HG02571 (cell line): Measurements from ENCODE around the gene EXOC7.

ENCODE experiments used
- ATAC-seq: cut with Tn5 transposase; IDR thresholded peaks from one replicate; pipeline ENCODE4 v1.9.1; 2021; ENCODE audit warnings: mild to moderate bottlenecking, moderate library complexity; ENCODE audit not compliant: unreplicated experiment

Gene EXOC7

DNA sequence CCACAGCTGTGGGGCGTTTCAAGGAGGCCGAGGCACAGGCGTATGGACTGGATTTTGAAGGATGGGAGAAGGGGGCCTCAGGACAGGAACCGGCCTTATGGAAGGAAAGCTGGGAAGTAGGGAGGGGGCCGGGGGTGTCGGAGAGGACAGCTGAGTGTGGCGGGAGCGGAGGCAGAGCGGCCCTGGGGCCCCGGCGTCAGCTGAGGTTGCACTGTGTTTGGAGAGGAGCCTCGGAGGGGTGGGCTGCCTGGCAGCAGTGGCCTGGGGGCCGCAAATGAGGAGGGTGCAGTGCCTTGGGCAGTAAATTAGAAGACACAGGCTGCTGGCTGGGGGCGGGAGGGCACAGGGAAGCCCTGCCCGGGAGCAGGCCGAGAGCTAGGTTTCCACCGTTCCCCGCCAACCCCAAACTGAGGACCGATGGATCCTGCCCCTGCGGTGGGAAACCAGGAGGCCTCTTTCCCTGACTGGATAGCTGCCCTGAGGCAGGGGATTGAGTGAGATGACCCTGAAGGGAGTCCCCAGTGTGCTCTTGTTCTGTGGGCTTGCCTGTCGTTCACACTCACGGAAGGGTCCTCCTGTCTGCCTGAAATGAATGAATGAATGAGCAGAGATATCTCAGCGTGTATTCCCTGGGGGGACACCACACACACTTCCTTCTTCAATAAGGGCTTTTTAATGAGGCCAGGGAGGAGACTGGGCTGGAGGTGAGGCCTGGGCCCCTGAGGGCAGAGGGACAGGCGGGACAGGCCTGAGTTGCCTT lies 19.0 kb upstream of the EXOC7 start:
- no peak for ATAC-seq

DNA sequence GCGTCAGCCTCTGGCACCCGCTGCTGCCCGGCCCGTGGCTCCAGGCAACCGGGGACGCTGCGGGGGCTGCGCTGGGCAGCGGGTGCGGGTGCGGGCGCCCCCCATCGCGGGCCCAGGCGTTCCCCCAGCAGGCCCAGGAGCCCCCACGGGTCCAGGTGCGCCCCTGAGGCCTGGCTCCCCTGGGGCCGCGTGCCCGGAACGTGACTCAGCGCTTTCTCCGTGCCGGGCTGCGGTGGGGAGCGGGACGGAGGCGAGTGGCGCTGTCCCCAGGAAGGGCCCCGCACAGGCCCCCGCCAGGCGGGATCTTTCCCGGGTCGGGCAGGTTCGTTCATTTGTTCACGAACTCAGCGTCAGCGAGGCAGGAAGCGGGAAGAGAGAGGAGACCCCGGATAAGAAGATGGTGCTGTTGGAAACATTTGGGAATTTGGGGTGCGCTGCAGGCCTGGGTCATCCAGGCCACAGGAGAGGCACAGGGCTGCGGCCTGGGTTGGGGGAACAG lies 18.4 kb upstream of the EXOC7 start:
- no peak for ATAC-seq

DNA sequence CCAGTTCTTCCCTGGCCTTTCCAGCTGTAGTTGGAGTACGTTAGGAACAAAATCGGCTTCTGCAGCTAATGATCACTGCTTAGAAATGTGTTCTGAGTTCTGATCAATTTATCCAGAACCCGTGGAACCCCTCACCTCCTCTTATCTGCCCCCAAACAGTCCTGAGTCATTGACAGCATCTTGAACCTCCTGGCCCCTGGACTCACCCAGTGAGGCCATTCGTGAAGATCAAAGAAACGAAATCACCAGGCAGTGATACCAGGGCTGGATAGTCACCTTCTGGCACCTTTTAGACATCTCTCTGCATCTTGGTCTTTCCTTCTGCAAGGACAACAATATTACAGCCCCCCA lies 17.0 kb upstream of the EXOC7 start:
- ATAC-seq = no peak

DNA sequence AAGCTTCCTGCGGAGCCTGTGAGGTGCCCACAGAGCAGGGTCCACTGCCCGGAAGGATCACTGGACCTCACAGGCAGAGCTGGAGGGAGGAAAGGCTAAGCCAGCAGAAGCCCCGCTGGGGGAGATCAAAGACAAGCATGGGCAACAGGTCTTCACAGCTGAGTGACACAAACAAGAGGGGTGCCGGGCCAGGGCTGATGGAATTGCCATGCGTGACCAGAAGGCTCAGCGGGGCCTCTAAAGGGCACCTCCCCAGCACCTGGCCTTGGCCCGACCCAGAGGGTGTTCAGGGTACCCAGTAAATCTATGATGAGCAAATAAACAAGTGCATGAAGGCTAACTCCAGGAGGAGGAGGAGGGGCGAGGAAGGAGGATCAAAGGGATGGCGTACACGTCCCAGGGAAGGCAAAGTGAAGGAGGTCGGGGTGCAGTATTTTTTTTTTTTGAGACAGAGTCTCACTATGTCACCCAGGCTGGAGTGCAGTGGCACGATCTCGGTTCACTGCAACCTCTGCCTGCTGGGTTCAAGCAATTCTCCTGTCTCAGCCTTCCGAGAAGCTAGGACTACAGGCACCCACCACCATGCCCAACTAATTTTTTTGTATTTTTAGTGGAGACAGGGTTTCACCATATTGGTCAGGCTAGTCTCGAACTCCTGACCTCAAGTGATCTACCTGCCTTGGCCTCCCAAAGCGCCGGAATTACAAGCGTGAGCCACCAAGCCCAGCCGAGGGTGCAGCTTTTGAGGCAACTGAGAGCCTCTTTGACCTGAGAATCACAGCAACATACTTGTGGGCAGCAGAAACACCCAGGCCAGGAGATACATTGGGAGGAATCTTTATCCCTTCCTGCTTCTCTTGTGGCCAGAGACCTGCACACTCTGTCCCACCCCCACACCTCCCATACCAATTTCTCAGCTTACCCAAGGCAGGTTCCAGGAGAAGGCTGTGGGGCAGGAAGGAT lies 16.1 kb upstream of the EXOC7 start:
- no peak for ATAC-seq

DNA sequence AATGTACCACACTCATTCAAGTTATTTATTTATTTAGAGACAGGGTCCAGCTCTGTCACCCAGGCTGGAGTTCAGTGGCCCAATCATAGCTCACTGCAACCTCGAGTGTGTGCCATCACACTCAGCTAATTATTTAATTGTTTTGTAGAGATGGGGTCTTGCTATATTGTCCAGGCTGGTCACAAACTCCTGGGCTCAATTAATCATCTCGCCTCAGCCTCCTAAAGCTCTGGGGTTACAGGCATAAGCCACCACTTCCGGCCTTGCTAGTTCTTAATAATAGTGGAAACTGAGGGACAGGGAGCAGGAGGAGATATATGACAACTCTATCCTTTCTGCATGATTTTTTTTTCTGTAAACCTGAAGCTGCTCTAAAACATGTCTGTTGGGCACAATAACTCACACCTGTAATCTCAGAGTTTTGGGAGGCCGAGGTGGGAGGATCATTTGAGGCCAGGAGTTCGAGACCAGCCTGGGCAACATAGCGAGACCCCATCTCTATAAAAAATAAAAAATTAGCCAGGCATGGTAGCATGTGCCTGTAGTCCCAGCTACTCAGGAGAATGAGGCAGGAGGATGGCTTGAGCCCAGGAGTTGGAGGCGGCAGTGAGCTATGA lies 11.7 kb upstream of the EXOC7 start:
- no peak for ATAC-seq

DNA sequence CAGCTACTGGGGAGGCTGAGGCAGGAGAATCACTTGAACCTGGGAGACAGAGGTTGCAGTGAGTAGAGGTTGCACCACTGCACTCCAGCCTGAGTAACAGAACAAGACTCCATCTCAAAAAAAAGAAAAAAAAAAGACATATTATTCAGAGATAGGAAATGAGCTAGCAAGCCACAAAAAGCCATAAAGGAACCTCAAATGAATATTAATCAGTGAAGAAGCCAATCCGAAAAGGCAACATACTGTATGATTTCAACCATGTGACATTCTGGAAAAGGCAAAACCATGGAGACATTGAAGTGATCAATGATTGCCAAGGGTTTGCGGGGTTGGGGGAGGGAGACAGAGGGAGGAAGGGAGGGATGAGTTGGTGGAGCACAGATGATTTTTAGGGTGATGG lies 8.4 kb upstream of the EXOC7 start:
- no peak for ATAC-seq

DNA sequence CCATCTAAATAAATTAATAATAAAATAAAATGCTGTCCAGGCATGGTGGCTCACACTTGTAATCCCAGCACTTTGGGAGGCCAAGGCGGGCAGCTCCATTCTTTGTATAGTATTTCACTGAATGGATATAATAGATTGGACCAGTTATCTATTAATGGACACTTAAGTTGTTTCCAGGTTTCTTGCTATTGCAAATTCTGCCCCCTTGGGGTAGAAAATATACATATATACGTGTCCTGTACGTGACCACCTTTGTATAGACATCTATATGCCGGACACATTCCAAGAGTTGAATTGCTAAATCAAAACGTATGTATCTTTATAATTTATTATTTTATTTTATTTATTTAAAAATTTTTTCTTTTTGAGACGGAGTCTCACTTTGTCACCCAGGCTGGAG lies 3.9 kb upstream of the EXOC7 start:
- ATAC-seq = no peak

DNA sequence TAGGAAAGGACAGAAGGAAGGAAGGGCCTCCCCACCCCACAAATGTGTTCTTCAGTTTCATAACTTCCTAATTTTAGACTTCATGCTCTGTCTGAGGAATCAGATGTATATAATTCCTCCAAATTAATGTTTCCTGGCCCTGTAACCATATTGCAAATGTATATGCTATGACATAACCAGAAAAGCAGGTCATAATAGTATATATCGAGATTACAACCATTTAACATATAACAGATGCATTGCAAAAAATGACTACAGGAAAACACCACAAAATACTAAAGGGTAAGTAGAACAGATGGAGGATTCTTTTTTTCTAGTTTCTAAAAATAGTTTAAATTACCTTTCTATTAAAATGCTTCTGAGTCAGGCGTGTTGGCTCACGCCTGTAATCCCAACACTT lies 3.1 kb upstream of the EXOC7 start:
- no peak for ATAC-seq

DNA sequence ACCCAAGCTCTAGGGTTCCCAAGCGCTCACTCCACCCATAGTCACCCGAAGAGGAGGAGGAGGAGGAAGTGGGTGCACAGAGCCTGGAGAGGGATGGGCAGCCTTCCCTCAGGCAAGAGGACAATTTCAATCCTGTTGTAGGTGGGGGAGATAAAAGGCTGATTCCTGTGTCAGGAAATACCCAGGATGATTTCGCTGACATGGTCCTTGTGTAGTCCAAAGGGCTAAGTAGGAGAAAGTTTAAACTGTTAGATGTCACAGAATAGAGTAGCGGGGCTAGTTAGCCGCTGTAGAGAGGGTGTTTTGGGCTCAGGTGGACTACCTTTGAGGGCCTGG lies 1.3 kb upstream of the EXOC7 start:
- ATAC-seq = no peak

DNA sequence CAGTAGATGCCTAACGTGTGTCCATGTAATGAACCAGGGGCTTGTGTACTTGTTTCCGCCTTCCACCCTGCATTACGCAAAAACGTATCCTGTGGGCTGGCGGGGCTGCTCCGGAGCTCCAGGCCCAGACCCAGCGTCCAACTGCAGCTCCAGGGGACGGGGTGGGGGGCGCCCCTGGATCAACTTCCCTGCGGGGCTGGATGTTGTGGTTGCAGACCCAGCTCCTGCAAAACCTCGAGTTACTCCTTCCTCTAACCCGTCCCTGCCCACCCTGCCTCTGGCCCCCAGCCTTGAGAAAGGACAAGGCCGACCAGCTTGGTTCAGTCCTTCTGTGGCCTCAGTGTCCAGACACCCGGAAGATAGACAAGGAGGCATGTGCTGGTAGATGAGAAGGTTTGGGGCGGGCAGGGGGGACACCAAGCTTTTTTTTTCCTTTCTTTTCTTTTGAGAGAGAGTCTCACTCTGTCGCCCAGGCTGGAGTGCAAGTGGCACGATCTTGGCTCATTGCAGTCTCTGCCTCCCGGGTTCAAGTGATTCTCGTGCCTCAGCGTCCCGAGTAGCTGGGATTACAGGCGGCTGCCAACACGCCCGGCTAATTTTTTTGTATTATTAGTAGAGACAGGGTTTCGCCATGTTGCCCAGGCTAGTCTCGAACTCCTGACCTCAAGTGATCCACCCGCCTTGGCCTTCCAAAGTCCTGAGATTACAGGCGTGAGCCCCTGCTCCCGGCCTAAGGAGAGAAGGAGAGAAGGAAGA lies 731 bp upstream of the EXOC7 start:
- ATAC-seq = no peak

DNA sequence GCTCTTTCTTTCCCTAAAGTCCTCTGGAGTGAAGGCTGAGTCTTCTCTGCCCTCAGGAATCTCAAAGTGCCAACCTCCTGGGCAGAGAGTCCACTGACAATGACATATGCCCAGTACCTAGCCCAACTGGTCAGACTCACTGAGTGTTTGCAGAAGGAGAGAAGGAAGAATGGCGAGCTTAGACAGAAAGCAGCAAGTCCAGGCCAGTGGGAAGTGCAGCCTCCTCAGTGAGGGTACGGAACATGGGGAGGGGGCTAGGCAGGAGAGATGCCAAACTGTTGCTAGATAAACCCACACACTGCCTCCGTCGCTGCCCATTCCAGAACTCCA lies 678 bp downstream of the EXOC7 start:
- no peak for ATAC-seq

DNA sequence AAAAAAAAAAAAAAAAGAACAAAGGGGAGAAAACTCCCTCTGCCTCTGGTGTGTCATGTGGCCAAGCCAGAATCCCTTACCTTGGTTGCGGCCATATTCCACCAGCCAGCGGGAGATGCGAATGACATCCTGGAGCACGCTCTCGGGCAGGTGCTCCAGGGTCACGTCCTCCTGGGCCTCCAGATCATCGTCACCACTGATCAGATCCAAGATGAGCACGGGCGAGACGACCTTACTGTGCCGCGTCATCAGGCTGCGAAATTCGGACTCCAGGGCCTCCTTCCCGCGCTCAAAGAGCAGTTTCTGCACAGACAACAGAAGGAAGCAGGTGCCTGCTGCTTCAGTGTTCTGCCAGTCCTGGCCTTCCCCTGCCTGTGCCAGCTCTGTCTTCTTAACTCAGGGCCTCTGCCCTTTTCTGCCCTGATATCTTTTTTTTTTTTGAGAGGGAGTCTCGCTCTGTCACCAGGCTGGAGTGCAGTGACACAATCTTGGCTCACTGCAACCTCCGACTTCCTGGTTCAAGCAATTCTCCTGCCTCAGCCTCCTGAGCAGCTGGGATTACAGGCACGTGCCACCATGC lies 5.8 kb downstream of the EXOC7 start:
- ATAC-seq = no peak

DNA sequence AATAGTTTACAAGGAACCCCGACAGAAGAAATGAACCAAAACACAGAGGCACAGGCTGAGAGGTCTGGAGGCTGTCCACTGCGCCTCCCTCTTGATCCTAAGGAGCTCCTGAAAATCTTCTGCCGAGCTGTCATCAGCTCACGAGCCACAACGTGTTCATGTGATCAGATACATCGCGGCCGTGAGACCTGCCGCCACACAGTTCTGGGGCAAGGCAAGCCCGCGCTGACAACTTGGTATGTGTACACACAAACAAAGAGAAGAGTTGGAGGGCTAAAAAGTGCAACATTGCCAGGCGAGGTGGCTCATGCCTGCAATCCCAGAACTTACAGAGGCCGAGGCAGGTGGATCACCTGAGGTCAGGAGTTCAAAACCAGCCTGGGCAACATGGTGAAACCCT lies 7.6 kb downstream of the EXOC7 start:
- no peak for ATAC-seq

DNA sequence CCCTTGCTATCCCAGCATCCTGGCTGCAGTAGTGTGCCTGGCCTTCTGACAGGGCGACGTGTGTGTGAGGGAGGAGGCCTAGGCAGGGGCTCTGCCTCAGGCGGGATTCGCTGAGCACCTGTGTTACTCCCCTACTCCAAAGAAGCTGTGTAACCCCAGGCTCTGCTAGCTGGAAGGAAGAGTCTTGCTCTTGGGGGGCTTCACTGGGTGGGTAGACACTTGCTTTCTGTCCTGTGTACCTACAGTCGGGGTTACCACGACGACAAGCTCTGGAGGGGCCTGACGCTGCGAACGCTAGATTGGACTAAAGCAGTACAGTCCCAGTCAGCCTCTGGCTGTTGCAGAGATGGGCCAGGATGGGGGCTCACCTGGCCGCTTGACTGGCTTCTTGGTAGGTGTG lies 9.5 kb downstream of the EXOC7 start:
- ATAC-seq = no peak

DNA sequence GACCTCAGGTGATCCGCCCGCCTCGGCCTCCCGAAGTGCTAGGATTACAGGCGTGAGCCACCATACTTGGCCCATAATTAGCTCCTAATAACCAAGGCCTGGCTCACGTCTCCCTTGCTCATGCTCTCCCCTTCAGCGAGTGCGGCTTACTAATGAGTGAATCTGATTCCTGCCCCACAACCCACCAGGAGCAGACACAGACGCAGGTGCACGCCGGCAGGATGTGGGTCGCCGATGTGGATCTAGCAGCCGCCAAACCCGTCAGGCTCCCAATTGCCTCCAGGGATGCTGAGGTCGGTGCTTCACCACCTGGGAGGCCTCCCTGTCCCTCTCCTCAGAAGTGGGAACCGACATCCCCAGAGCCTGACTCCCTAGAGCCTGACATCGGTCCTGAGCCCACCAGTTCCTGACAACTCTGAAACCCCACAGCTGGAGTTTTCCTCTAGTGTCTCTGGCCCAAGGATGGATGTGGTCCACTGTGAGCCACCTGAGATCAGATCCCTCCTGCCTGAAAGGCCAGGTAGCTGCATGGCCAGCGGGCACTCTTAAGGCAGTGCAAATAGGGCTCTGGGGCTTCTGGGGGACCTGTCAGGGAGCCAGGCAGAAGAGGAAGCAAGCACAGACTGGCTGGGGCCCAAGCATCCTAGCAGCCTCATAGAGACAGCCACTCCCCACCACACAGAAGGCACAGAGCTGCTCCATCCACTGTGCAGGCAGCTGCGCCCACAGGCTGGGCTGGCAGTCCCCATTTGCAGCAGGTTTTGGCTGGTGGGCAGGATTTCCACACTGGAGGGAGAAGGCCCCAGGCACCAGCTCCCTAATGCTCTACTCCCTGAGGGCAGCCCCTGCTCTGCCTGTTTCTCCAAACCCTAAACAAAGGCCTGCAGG lies 10.8 kb downstream of the EXOC7 start:
- no peak for ATAC-seq

DNA sequence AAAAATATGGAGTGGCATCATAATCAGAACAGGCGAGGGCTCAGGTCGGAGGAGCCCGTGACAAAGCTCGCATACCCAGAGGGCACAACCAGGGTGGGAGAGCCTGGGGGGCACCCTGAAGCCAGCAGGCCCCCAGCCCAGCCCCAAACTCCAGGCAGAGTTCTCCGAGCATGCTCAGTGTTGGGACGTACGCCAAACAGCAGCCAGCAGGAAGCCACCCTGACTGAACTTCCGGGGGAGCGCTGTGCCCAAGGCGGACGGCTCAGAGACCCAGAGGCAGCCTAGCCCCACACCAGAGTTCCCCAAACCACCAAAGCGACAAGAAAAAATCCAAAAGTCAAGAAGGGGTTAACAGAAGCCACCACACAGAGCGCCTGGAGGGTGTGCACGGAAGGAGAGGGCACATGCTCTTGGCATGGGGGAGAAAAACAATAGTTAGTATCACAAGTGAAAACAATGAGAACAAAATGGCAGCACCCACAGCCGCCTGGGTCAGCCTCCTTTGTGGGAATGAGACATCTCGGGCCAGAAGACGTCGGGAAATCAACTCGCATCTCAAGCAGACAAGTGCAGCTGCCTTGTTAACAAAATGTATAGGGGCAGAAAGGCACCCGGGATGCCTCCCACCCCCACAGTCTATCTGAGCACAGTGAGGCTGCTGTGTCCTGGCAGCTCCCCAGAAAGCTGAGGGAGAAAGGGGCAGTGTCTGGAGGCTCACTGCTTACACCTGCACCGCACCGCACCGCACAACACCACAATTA lies 11.9 kb downstream of the EXOC7 start:
- ATAC-seq = no peak

DNA sequence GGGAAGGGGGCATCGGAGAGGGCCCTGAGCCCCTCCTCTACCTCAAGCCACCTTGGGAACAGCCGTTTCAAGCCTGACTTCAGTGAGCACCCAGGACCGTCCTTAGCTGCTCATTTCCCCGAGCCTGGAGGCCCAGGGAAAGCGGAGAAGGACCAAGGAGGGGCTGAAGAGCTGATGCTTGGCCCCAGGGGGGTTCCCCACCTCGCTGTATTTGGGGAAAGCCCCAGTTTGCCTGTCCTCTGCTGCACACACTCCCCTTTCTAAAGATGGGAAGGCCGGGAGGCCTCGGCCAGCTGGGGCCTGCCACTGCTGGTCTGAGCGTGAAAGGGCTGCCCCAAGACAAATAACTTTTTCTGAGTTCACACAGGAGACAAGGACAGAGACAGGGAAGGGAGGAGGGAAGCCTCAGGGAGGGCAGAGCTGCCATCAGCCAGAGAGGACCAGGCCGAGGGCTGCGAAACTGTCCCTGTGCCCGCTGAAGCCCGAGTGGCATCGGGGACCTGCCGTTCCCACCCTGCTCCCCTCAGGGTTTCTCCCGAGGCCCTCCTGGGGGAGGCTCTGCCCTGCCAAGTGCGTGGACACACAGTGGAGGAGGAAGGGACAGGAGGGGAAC lies 13.0 kb downstream of the EXOC7 start:
- no peak for ATAC-seq

DNA sequence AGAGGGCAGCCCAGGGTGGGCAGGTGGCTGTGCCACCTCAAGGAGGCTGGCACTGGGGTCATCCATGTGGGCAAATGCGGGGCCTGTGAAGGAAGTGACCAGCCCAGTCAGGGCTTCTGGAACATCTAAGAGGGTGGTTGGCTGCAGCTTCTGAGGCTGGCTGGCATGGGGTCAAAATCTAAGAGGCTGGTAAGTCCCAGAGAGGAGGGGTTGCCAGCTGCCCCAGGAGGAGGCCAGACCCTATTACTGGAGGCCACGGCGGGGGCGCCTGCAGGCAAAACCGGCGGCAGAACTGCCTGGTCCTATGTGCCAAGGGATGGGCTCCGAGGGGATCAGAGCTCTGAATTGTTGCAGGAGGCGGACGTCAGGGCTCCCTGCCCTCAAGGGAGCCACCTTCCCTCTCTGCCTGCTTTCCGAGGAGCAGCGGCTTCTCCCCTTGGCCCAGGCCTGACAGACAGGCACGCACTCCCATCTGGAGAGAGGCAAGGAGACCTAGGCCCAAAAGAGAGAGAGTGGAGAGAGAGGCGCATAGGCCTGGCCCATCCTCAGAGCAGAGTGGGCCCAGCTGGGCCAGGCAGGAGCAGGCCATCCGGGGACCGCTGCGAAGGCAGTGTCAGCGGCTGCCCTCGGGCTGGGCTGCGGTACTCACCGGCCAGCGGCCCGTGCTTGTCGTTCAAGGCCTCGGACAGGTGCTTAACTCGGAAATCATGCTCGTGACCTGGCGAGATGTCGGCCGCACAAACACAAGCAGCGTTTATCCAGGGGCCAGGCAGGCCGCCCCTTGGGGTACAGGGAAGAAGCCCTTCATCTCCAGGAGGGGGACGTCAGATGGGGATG lies 13.7 kb downstream of the EXOC7 start:
- no peak for ATAC-seq
